ENCODE data around the gene STK16. TPM values are rescaled to one million over a fixed set of nuclear protein-coding genes. Genes with fewer than 3 reads are reported as not detected.
A peak's percentile ranks its signal among the peaks of the same experiment; 100 is the strongest.

STK16 gene
- total RNA-seq, 4 donors from 2014 or later, result 4.4 to 19.3 (median 14.2) TPM

DNA sequence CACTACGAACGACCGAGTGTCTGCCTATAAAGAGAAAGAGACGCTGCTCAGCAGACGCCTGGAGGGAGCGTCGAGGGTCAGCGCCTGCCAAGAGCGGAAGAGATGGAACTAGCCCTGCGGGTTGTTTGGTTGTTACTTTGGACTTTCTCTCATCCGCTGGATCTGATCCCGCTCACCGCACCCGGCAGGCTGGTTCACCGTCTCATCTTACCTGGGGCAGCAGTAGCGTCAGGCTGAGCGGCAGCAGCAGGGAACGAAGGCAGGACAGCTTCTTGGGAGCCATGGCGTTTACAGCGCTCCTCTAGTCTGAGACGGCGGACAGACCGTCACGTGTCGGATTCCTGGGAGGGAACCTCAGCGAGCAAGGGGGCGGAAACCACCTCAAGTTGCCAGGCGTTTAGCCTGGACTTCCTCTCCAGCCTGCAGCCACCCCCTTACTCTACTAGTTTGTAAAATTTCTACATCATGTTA, 2.0 kb upstream of the STK16 start:
- intact Hi-C loops (cut with DNase I; ENCODE audit: low total_unique reads), result no loop called here
- no peak for TF ChIP-seq POLR2A (IDR thresholded peaks at IDR 0.05)
- TF ChIP-seq, protein P1, sequence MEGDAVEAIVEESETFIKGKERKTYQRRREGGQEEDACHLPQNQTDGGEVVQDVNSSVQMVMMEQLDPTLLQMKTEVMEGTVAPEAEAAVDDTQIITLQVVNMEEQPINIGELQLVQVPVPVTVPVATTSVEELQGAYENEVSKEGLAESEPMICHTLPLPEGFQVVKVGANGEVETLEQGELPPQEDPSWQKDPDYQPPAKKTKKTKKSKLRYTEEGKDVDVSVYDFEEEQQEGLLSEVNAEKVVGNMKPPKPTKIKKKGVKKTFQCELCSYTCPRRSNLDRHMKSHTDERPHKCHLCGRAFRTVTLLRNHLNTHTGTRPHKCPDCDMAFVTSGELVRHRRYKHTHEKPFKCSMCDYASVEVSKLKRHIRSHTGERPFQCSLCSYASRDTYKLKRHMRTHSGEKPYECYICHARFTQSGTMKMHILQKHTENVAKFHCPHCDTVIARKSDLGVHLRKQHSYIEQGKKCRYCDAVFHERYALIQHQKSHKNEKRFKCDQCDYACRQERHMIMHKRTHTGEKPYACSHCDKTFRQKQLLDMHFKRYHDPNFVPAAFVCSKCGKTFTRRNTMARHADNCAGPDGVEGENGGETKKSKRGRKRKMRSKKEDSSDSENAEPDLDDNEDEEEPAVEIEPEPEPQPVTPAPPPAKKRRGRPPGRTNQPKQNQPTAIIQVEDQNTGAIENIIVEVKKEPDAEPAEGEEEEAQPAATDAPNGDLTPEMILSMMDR (IDR thresholded peaks at IDR 0.05 in 4 of 5, conservative IDR thresholded peaks at IDR 0.05 in 1 of 5), result no peak
- no peak for ATAC-seq

DNA sequence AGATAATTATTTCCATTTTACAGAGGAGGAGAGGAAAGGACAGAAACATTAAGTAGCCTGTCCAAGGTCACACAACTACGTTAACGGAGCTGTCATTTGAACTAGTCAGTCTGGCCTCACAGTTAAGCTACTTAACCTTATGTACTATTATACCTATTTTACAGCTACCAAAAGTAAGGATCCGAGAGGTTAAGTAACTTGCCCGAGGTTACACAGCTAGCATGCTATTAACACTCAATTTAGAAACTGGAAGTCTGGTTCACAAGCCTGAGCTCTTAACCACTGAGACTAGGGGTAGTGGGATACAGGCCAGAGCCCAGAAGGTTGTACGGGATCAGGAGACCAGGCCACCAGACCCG, 511 bp upstream of the STK16 start:
- DNase-seq, result no peak
- H3K4me1 ChIP-seq, result peaks cover 38 to 41% of the 10 kb centered on the region in 2 donors

More for the DNA sequence above, 2.0 kb upstream of the STK16 start:
- DNase-seq, result no peak
- Histone ChIP-seq H3K27me3 (no peaks in the 10 kb centered on the region), H3K27ac (no peak overlapping the region), H3K9me3 (no peaks in the 10 kb centered on the region), H3K4me3 (no peak overlapping the region), H3K4me1 (peaks cover 26 to 27% of the 10 kb centered on the region in 2 donors), H3K36me3 (peaks cover 0 to under 1% of the 10 kb centered on the region in 2 donors)
- in situ Hi-C loops (cut with MboI; ENCODE audit: low sequenced_read_pairs in 4 of 4), result no loop called here

DNA sequence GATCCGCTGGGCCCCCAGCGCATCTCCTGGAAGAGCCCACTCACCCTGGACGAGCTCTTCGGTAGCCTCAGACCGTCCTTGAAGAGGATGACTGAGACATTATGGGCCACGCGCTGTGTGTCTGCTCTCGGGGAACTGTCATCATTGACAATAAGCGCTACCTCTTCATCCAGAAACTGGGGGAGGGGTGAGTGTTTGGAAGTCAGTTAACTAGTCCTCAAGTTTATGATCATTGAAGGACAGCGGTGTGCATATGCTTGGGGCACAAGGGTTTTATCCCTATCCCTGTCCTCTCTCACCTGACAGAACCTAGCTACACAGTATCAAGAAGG, 586 bp downstream of the STK16 start:
- H3K36me3 ChIP-seq, result peaks cover 0 to 25% of the 10 kb centered on the region in 2 donors
- in situ Hi-C loops (cut with MboI; ENCODE audit: low sequenced_read_pairs in 4 of 4), result no loop called here

More for the DNA sequence above, 511 bp upstream of the STK16 start:
- H3K36me3 ChIP-seq, result peaks cover 0 to 14% of the 10 kb centered on the region in 2 donors
- no peaks in the 10 kb centered on the region for H3K27me3 ChIP-seq
- TF ChIP-seq, protein P1 (IDR thresholded peaks at IDR 0.05 in 4 of 5, conservative IDR thresholded peaks at IDR 0.05 in 1 of 5), result no peak
- TF ChIP-seq POLR2A (IDR thresholded peaks at IDR 0.05), result no peak
- in situ Hi-C loops (cut with MboI; ENCODE audit: low sequenced_read_pairs in 4 of 4), result no loop called here
- no peak for ATAC-seq
- intact Hi-C loops (cut with DNase I; ENCODE audit: low total_unique reads), result loop anchor here (1.0 to 5.0 kb wide), 3 partner anchors 15 to 353 kb away; partner anchors contain the start of genes ANKZF1, ATG9A, CNPPD1 and STK11IP
- H3K27ac ChIP-seq, result peak overlapping the region; percentile 83 to 99 (median 96)
- H3K4me3 ChIP-seq, result peak overlapping the region; percentile 65 to 98 (median 82)
- no peaks in the 10 kb centered on the region for H3K9me3 ChIP-seq

DNA sequence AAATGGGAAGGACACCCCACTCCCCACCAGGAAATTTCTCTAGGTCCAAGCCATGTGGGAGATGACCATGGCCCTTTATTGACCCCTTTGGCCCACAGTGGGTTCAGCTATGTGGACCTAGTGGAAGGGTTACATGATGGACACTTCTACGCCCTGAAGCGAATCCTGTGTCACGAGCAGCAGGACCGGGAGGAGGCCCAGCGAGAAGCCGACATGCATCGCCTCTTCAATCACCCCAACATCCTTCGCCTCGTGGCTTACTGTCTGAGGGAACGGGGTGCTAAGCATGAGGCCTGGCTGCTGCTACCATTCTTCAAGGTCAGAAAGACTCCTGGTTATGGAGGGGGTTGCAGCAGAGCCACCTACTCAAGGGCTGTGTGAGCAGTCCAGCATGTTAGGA, 1.3 kb downstream of the STK16 start:
- ATAC-seq, result no peak
- Histone ChIP-seq H3K4me1 (peaks cover 55 to 59% of the 10 kb centered on the region in 2 donors), H3K36me3 (peaks cover 0 to 32% of the 10 kb centered on the region in 2 donors), H3K27ac (peak overlapping the region in 3 of 4 donors; percentile 95 to 99 (median 98)), H3K9me3 (no peaks in the 10 kb centered on the region), H3K27me3 (no peaks in the 10 kb centered on the region), H3K4me3 (no peak overlapping the region)
- in situ Hi-C loops (cut with MboI; ENCODE audit: low sequenced_read_pairs in 4 of 4), result no loop called here
- TF ChIP-seq POLR2A (IDR thresholded peaks at IDR 0.05), result no peak
- TF ChIP-seq, protein P1 (IDR thresholded peaks at IDR 0.05 in 4 of 5, conservative IDR thresholded peaks at IDR 0.05 in 1 of 5), result no peak
- intact Hi-C loops (cut with DNase I; ENCODE audit: low total_unique reads), result loop anchor here (5.0 kb wide), 1 partner anchor 351 kb away; the partner anchor contains the start of gene STK11IP
- no peak for DNase-seq

More for the DNA sequence above, 586 bp downstream of the STK16 start:
- H3K4me1 ChIP-seq, result peaks cover 48 to 52% of the 10 kb centered on the region in 2 donors
- no peaks in the 10 kb centered on the region for H3K27me3 ChIP-seq
- H3K9me3 ChIP-seq, result no peaks in the 10 kb centered on the region
- TF ChIP-seq, protein P1 (IDR thresholded peaks at IDR 0.05 in 4 of 5, conservative IDR thresholded peaks at IDR 0.05 in 1 of 5), result no peak
- TF ChIP-seq POLR2A (IDR thresholded peaks at IDR 0.05), result no peak
- peak overlapping the region; percentile 83 to 99 (median 96) for H3K27ac ChIP-seq
- intact Hi-C loops (cut with DNase I; ENCODE audit: low total_unique reads), result loop anchor here (1.0 to 5.0 kb wide), 3 partner anchors 17 to 351 kb away; partner anchors contain the start of genes ANKZF1, ATG9A, CNPPD1 and STK11IP
- ATAC-seq (peak; percentile 1 to 2), DNase-seq (no peak)
- peak overlapping the region; percentile 65 to 98 (median 82) for H3K4me3 ChIP-seq
